Measurements from ENCODE around the gene RNGTT.

The RNGTT gene

DNA sequence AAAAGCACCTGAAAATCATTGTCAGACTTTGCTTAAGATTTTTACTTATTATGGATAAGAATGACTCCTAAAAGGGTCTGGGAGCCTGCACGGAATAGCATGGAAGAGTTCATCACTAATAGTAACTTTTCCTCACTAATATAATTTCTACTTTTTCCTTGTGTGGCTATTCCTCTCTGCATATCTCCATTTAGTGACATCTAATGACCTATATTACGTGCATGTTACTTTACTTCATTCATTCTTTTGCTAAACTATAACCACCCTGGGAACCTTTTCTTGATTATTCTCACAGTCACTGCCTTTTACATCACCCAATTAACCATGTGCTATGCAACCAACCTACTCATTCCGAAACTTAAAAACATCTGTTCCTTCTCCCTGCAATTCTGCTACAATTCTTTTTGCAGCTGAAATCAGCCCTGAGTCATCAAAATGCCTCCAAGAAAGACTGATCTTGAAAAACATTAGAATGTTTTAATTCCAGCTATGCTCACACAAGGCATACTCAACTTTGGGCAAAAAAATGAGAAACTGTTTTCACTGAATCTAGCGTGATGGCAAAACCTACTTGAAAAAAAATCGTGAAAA is 313.3 kb downstream of the RNGTT start:
- no peak for DNase-seq

DNA sequence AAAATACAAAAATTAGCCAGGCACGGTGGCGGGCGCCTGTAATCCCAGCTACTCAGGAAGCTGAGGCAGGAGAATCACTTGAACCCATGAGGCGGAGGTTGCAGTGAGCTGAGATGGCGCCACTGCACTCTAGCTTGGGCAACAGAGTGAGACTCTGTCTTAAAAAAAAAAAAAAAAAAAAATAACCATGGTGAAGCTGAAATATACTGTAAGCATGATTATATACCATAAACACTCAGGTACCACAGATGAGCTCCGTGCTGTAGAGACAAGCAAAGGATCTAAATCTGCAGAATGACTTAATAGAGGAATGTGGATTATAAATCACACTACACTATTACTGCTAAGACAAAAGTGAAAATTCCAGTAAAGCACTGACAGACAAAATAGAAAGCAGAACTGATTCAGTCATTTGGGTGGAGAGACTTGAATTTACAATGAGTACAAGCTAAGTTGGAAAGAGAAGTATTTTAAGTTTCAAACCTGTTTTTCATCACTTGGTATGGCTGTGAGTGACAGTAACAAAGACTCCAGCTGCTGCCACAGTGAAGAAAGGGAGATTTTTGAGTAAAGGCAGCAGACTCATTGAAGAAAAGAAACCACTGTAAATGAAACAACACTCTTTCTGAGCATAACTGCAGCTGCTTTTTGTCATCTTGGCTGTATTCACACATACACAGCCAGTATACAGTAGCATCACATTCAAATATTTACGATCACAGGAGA is 322.1 kb downstream of the RNGTT start:
- no peak for DNase-seq

DNA sequence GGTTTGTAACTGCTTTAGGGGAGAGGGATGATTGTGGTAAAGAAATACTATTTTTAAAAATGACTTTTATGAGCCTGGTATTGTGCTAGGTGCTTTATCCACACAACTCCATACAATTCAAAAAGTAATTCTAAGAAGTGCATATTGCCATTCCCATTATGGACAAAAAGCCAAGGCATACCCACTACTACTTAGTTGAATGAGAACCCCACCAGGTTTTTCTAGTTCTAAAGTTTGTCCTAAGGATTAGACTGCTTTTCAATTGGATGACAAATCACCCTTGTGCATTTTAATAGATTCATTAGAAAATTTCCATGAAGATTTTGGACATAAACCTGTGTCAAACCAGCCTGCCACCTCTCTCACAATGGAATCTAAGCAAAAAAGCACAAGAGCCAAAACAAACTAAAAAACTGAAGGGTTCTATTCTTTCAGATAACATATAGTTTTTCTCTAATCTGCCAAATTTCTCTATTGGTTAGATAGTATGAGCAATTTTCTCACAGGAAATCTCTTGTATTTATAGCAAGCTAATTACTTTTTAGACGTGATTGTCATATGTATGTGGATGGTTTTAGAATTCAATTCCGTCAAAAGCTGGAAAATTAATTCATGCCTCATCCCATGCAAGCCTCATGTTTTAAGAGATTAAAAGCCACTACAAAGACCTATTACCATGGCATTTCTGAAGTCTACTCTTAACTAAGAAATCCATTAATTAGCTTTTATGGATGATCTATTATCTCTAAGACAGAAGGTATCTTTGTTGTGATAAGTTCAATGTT is 325.5 kb downstream of the RNGTT start:
- DNase-seq, result no peak

DNA sequence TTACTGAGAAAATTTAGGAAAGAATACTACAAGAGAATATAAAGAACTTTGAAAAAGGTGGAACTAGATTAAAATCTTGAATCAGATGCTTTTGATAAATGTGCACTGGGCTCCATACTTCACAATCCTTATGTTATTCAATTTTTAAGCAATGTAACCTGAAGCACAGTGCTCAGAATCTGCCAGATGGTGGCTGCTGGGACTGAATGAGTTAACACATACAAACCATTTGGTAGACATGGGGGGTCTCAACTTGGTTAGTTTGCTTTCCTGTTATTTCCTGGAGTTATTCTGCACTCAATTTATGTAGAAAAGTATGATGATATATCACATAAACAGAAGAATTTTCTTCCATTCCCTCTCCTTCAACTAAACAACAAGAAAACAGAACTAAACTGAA is 326.5 kb downstream of the RNGTT start:
- no peak for DNase-seq

DNA sequence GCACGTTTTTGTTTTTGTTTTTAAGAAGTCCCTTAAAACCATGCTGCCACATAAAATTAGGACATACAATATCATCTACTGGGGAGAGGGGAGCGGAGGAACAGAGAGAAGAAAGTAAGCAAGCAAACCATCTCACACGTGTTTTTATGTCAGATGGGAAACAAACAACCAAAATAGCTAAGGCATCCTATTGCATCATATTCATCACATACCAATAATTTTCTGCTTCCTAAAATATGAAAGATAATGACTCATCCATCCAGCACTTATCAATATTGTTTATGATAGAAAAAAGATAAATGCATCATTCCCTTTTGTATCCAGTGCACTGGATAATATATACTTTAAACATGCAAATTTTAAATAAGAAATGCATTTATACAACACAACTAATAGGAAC is 329.6 kb downstream of the RNGTT start:
- no peak for DNase-seq

DNA sequence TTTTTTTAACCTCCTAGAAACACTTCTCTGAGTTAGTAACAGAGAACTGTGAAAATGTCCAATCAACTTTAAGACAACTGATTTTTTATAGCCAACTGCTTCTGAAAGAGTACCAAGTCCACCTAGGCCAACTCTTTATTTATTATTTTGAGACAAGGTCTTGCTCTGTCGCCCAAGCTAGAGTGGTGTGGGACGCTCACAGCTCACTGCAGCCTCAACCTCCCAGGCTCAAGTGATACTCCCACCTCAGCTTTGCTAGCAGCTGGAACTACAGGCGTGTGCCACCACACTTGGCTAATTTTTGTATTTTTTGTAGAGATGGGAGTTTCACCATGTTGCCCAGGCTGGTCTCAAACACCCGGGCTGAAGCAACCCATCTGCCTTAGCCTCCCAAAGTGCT is 331.6 kb downstream of the RNGTT start:
- no peak for DNase-seq

DNA sequence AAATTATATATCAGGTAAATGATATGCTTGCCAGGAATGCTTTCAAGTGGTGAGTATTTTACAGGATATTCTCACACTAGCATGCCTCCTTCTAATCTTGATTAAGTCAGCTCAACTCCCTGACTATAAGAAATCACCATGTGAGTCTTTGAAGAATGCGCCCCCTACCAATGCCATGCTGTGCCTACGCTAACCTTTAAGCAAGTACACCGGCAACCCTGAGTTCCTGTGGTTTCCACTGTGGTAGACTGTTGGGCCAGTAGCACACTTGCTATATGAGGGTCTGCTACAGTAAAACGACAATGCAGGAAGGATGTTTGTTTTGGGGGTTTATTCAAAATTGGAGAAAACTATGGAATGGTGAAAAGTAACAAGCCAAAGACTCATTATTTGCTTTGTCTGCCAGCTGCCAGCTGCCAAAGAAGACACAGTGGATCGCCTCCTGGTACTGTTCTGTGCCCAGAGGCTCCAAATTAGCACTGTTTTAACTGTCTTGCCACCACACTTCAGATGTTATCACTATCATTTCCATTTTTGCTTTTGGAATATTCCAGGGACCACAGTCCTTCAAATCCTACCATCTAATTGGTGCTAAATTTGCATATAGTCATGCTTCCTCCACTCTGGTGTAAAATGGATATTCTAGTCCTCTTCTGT is 333.5 kb downstream of the RNGTT start:
- DNase-seq, result no peak

DNA sequence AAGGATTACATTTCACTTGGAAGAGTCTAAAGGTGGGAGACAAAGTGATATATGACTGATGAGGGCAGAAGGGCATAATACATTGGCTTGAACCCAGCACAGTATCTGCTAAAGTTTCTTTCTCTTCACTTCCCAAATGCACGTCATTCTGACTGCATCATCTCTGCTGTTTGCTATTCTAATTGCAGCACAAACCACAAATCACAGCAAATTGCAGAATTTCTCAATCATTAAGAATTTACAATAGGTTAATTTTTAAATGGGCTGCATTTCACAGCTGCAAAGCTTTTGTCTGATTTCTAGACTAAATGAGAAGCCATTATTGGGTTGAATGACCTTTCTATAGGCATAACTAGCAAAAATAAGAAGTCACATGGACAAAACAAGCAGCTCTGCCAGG is 337.0 kb downstream of the RNGTT start:
- no peak for DNase-seq

DNA sequence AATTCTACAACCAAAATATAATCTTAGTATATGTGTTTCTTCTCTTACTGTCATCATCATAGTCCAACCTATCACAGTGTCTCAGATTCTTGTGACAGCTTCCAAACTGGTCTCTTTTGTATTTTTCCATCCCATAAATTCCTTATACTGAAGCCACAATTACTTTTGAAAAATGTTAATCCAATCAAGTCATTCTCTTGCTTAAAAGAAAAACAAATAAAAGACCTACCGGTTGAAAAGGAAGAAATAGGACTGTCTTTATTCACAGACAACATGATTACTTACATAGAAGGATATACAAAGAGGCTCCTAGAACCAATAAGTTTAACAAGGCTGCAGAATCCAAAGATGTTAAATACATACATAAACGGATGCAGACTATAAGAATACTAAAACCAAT is 339.9 kb downstream of the RNGTT start:
- no peak for DNase-seq

DNA sequence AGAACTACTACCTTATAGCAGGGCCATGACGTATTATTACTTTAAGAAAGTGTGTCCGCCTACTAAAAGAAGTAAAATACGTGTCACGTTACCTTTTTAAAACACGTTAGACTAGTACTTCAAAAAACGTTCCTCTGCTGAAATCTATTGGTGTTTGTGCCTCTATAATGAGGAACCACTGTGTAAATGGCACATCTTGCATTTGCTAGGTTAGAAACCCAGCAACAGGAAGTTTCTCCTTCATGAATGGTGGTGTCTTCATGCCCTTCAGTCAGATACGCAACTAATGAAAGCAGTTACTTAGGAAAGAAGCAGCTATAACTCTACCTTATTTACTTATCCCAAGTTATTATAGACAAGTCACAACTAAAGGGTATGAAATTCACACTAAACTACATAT is 343.5 kb downstream of the RNGTT start:
- no peak for DNase-seq

DNA sequence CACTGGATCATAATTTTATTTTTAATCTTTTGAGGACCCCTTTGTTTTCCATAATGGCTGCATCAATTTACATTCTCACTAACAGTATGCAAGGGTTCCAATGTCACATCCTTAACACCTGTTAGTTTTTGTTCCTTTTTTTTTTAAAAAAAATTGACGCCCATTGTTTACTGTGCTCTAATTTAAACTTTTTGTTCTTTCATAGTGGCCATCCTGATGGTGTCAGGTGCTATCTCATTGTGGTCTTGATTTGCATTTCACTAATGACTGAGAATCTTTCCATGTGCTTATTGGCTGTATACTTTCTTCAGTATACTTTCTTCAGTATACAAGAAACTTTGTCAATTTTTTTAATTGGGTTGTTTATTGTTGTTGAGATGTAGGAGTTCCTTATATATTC is 347.0 kb downstream of the RNGTT start:
- no peak for DNase-seq

DNA sequence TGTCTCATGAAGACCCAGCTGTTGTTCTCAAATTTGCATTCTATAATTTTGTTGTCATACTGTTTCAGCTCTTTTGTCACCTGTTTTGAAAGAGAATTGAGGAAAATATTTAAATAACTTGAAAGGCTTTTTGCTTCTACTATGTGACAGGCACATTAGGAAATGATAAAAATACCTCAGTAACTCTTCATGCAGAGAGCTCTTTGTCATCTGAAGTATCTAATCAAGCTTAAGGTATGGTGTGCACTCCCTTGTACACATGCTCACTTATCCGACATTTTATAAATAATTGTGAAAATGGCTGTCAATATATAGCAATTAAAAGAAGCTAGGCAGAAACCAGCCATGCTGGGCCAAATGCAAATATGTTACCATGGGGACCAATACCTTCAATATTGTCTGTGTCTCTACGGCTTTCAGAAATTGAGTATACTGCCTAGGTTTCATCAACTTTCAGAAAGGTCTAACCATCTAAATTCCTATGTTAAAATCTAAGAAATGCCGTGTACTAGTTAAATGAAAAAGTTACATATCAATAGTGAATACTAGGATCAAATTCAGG is 349.0 kb downstream of the RNGTT start:
- no peak for DNase-seq

DNA sequence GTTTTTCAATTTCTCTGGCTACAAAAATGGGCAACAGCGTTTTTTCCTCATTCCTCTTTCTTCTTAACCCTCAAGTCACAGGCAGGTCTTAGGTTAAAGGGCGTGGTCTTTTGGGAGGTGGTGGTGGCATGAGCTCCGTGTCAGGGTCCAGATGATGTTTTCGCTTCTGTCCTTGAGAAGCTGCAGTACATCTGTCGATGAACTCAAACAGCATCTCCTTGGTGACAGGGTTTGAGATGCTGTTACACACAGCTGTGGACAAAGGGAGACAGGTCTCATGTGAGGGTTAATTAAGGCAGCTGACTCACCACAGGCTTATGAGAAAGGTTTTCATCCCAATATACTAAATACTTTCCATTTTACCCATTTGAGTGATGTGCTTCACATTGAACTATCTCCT is 350.8 kb downstream of the RNGTT start:
- no peak for DNase-seq

DNA sequence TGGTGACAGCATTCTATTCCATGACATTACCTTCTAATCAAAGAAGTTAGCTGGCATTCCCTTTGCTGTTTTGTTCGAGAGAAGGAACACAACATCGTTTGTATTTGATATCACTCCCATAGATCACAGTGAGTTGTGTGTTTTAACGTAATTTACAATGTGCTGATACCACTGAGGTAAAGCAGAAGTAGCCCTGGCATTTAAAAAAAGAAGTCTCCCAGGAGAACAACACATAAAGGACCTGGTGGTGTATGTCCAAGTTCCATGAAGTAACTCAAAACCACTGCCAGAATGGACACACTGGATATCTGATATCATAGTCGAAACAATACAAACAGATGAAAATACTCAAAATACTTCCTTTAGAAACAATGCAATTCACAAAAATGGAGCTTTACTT is 351.7 kb downstream of the RNGTT start:
- DNase-seq, result no peak

DNA sequence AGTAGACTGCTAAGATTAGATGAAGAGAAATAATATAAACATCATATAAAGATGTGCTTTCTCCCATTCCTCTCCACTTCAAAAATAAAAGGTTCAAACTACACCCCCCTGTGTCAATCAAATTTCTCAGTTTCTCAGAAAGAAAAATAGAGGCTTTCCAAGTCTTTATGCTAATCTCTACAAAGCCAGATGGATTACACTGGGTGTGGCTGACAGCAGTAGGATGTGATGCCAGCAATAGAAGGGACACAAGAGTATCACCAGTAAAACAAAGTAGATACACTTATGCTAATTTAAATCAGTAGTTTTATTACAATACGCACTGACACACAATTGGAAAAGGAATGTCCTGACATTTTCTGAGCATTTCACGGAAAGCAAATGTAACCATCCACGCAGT is 353.4 kb downstream of the RNGTT start:
- no peak for DNase-seq

DNA sequence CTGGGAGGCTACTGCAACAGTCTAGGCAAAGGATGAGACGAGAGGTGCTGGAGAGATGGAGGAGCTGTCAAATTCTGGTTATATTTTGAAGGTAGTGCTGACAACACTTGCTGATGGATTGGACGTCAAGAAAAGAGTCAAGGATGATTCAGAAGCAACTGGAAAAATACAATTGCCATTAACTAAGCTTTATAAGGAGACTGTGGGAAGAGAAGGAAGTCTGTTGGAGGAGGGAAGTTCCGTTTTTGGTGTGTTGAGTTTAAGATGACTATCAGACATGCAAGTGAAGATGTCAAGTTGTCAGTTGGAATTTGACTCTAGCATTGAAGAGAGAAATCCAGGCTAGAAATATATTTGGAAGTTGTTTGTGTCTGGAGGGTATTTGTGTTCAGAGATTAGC is 358.1 kb downstream of the RNGTT start:
- DNase-seq, result no peak

DNA sequence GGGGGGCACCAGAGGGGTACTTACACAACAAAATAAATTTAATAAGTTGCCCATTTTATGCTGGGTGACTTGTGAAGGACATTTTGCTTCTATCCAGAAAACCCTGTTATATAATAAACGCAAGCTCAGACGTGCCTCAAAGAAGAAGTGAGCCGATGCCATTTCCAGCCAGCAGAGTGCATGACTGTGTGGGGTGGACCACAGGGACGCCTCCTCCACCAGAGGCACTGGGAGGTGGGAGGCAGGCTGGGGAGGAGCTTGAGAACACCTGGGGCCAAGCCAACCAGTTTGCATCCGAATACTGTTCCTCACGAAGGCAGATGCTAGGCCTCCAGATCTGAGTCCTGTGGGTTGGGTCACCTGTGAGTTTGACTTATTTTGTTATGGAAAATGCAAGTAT is 363.8 kb downstream of the RNGTT start:
- DNase-seq, result no peak

DNA sequence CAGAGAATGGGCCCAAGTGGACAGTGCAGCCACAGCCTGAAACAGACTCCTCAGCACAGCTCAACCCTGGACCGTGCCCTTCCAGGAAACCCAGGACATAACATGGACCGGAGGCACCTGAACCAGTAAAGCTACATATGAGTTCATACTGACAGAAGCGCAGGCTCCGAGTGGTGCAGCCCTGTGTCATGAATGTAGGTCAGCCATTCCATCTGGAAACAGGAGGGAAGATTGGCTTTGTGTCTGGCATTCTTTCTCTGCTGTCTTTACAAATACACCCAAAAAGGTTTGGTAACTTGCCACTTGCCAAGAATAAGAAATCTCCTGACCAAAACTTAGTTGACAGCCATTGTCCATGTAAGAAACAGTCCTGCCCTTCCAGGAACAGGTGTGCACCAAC is 366.6 kb downstream of the RNGTT start:
- no peak for DNase-seq

DNA sequence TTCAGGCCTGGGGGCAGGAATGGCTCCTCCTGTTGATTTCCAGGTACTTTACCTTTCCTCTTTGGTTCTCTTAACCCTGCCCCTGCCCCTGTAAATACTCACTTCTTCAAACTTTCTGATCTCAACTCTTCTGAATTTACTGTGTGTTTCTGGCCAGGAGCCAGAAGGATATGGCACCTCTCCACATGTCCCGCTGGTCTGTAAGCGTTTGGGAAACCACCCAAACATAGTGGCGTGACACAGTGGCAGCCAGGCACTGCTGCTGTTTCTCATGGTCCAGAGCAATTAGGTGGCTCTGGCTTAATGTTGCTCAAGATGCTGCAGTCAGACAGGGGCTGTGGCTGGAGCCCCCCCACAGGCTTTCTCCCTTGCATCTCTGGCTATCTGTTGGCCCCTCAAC is 374.5 kb downstream of the RNGTT start:
- no peak for DNase-seq

DNA sequence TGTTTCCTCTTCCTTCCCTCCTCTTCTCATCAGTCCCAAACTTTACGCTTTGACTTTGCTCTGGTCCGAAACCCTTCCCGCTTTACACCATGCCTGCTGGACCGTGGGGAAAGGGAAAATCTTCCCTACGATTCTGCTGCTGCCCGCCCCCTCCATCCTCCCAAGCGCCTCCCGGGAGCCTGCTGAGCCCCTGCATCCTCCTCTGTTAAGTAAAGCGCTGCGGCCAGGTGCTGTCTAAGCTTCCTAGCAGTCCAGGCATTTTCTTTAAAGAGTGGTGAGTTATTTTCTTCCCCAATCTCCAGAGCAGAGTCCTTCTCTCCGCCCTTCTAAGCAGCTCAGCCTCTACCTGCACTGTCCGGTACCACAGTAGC is 376.3 kb downstream of the RNGTT start:
- DNase-seq, result no peak

DNA sequence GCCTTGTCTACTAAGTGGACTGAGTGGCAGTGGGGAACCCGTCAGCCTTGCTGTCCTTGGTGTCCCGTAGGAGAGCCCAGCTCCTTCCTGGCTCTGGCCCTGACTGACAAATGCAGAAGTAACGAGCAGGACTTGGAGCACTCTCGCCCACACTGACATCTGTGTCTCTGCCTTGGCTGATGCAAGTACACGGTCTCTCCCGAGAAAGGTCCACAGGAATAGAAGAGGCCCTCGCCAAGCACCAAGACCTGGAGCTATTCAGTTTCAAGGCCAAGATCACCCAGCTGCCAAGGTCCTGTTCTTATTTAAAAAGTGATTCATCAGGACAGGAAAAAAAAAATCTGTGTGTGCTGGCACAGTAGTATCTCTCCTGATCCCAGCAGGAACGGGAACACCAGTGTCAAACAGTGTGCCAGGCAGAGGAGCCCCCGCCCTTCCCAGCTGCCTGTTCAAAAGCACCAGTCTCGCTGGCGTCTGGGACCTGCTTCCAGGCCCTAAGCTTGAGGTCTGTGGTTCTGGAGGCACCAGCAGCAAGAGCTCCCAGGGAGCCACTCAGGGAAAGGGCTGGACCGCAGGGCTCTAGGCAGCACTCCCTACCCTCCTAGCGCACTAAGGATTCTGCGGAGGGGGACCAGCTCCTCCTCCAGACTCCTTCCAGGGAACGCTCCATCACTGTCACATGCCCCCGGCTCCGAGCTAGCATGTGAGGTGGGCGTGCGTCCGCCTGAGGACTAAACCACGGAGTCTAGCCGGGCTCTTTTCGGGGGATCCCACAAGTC is 376.9 kb downstream of the RNGTT start:
- DNase-seq, result no peak

DNA sequence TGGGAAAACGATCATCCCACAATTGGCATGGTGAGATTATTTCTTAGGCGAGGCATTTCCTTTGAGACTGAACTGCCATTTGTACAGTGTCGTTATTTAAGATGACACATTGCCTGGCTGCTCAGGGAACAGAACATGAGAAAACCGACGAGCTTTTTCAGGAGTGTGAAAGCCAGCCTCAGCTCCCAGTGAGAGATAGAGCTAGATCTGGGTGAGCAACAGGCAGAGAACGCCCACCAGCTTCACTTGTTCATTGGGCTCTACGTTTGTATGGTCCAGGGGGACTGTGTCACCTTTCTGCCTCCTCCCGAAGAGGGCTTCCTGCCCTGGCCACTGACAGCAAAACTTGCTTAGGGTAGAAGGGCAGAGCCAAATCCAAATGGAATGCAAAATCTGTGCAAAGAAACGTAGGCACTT is 378.1 kb downstream of the RNGTT start:
- DNase-seq, result no peak

Data from CD4-positive, alpha-beta T cell treated with Interleukin-17A for 1 hour (primary cell).